ENCODE measurements around the gene GGNBP2. TPM values are rescaled to one million over a fixed set of nuclear protein-coding genes. Genes with fewer than 3 reads are reported as not detected.

The GGNBP2 gene
- total RNA-seq, 2 donors from 2014 or later: 97.7 to 151 TPM

GRCh38 chr17:36535669-36536081, 9.0 kb upstream of the GGNBP2 start:
- Mint-ChIP-seq H3K36me3 (peaks cover 43 to 54% of the 10 kb centered on the region in 2 donors), H3K27ac (peak overlapping the region; percentile 94 to 96)

GRCh38 chr17:36540696-36541095, 4.0 kb upstream of the GGNBP2 start:
- Mint-ChIP-seq H3K27ac (no peak overlapping the region), H3K36me3 (peaks cover 17 to 23% of the 10 kb centered on the region in 2 donors), H3K9me3 (no peaks in the 10 kb centered on the region)
- no peak for ATAC-seq
- DNase-seq (ENCODE audit: low spot score in 2 of 2): no peak

More at GRCh38 chr17:36535669-36536081, 9.0 kb upstream of the GGNBP2 start:
- no peak for DNase-seq (ENCODE audit: low spot score in 2 of 2)
- no peaks in the 10 kb centered on the region for H3K9me3 Mint-ChIP-seq
- no peak for ATAC-seq

DNA sequence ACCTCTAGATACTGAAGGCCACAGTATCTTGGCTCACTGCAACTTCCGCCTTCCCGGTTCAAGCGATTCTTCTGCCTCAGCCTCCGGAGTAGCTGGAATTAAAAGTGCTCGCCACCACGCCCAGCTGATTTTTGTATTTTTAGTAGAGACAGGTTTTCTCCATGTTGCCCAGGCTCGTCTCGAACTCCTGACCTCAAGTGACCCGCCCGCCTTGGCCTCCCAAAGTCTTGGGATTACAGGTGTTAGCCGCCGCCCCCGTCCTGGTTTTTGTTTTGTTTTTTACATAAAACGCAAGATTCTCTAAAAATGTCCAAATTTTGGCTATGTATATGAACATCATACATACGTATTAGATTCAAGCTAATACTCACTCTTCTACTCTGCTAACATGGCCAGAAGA, 2.0 kb upstream of the GGNBP2 start:
- Mint-ChIP-seq H3K36me3 (peaks cover 26% of the 10 kb centered on the region in 2 donors), H3K27ac (peak overlapping the region in 1 of 2 donors; percentile 9), H3K9me3 (no peaks in the 10 kb centered on the region)
- ATAC-seq (no peak), DNase-seq (ENCODE audit: low spot score in 2 of 2) (no peak)

DNA sequence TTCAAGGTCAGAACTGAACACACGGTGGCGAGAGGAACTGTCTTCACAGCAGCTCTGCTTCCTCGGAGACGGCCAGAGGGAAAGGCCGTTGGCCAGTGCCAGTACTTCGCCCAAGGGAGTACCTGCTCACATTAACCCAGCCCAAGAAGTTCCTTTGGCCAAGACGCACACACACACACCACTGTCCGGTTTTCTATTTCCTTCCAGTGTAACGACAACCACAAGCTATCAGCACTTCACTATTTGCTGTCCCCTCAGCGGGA, 744 bp upstream of the GGNBP2 start:
- peaks cover 23 to 27% of the 10 kb centered on the region in 2 donors for H3K36me3 Mint-ChIP-seq
- H3K27ac Mint-ChIP-seq: peak overlapping the region; percentile 95 to 99

GRCh38 chr17:36545077-36545464, 352 bp downstream of the GGNBP2 start:
- no peak for ATAC-seq
- no peaks in the 10 kb centered on the region for H3K9me3 Mint-ChIP-seq
- no peak for DNase-seq (ENCODE audit: low spot score in 2 of 2)
- peak overlapping the region; percentile 95 to 96 for H3K27ac Mint-ChIP-seq
- peaks cover 23% of the 10 kb centered on the region in 2 donors for H3K36me3 Mint-ChIP-seq

More for the DNA sequence above, 744 bp upstream of the GGNBP2 start:
- no peaks in the 10 kb centered on the region for H3K9me3 Mint-ChIP-seq
- ATAC-seq (no peak), DNase-seq (ENCODE audit: low spot score in 2 of 2) (no peak)

DNA sequence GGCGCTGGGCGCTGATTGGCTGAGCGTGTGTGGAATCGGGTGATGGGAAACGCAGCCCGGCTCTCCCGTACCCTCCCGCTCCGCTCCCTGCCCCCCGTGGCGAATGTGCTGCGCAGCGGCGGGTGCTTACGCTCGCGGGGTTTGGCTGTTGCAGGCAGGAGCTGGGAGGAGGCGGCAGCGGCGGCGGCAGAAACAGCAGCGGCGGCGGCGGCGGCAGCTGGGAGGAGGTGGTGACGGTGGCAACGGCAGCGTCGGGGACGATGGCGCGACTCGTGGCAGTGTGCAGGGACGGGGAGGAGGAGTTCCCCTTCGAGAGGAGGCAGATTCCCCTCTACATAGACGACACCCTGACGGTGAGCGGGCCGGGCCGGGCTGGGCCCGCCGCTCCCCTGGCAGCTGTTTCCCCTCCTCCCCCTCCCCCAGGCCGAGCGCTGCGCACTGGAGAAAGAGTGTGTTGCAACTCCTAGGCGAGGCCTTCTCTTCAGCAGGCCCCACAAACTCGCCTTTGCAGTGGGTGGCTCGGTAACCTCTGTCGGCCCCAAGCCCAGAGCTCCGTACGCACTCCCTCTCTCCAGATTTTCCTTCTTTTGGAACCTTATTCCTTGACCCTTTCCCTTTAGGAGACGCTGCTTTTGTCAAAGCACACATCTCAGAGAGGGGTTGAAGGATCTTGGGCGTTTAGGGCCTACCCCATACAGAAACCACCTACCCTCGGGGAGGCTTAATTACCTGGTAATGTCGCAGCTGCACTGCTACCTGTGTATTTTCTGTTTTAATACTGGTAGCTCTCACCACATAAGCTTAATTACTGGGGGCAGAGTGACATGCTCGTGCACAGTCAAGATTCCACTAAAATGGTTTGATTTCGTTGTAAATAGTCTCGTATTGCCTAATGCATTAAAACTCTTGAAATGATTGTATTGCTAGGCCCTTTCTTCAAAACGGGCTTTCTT, 1.0 kb downstream of the GGNBP2 start:
- H3K36me3 Mint-ChIP-seq: peaks cover 23% of the 10 kb centered on the region in 2 donors
- ATAC-seq (peak; percentile 71 to 87), DNase-seq (ENCODE audit: low spot score in 2 of 2) (peak; percentile 92 to 97)
- H3K27ac Mint-ChIP-seq: peak overlapping the region; percentile 95 to 96
- no peaks in the 10 kb centered on the region for H3K9me3 Mint-ChIP-seq

DNA sequence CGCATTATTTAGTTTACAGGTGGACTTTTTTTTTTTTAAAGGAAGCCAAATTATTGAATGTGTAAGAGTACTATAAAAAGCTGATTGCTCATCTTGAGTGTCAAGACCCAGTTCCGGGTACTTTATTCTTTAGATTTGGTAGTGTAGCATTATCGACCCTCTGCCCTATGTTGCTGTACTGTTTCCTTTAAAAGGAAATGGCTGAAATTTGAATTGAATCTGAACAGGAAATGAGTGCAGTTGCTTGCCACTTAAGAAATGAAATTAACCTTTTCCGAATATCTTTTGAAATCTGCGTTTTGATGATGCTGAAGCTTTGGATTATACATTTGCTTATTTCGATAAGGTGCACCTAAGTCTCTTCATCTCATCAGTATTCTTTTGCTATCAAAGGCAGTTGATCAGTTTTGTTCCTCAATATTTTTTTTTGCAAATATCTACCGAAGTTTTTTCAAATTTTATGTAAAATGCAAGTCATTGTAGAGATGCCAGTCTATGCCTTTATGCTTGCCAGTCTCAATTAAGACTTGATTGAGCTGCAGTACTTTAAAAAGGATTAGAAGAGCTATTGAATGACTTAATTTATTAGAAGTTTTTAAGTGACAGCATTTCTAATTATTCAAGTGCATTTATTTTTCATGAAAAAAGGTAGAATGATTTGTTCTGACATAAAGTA, 1.8 kb downstream of the GGNBP2 start:
- ATAC-seq: no peak
- peak overlapping the region; percentile 95 to 96 for H3K27ac Mint-ChIP-seq
- peaks cover 23% of the 10 kb centered on the region in 2 donors for H3K36me3 Mint-ChIP-seq
- DNase-seq (ENCODE audit: low spot score in 2 of 2): no peak
- no peaks in the 10 kb centered on the region for H3K9me3 Mint-ChIP-seq

- ATAC-seq (no peak), DNase-seq (ENCODE audit: low spot score in 2 of 2) (no peak)
- Mint-ChIP-seq H3K27ac (peak overlapping the region; percentile 88 to 95), H3K9me3 (no peaks in the 10 kb centered on the region), H3K36me3 (peaks cover 23% of the 10 kb centered on the region in 2 donors)
Measured at GRCh38 chr17:36547776-36548175, 3.1 kb downstream of the GGNBP2 start.

GRCh38 chr17:36550491-36551417, 6.0 kb downstream of the GGNBP2 start:
- peak overlapping the region in 1 of 2 donors; percentile 87 for H3K27ac Mint-ChIP-seq
- DNase-seq (ENCODE audit: low spot score in 2 of 2) (no peak), ATAC-seq (peak in 1 of 2 donors; percentile 47)
- no peaks in the 10 kb centered on the region for H3K9me3 Mint-ChIP-seq
- H3K36me3 Mint-ChIP-seq: peaks cover 14 to 32% of the 10 kb centered on the region in 2 donors

DNA sequence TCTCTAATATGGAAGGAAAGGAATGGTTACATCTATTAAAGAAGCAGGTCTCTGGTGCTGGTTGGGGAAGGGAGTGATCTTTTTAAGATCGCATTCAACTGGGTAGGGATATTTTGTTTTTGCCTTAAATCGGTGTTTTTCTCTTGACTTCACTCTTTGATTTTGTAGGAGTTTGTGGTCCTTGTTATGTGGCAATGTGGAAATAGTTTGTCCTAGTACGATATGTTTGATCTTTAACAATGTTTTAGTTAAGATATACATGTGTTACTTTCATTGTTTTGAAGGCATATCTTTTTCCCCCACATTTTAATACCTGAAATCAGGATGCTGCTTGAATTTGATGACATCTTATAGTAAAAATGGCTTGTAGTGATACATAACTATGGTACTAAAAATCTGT, 8.7 kb downstream of the GGNBP2 start:
- ATAC-seq (peak in 1 of 2 donors; percentile 36), DNase-seq (ENCODE audit: low spot score in 2 of 2) (no peak)
- peak overlapping the region in 1 of 2 donors; percentile 89 for H3K27ac Mint-ChIP-seq
- H3K36me3 Mint-ChIP-seq: peaks cover 10 to 27% of the 10 kb centered on the region in 2 donors
- no peaks in the 10 kb centered on the region for H3K9me3 Mint-ChIP-seq

DNA sequence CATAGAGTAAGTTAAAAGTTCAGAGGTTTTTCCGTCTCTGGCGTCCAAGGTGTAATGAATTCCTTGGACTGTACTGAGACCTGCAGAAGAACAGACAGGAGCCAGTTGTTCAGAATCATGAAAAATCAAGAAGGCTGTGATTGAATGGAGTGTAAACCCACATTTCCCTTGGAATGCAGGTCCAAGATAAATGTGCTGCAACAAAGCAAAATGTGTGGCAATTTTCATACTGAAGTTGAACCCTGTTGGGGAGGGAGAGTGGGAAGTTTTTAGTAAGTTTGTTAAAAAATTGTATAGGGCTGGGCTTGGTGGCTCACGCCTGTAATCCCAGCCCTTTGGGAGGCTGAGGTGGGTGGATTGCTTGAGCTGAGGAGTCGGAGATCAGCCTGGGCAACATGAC, 21.4 kb downstream of the GGNBP2 start:
- H3K9me3 Mint-ChIP-seq: no peaks in the 10 kb centered on the region
- no peak overlapping the region for H3K27ac Mint-ChIP-seq
- peaks cover 0 to 5% of the 10 kb centered on the region in 2 donors for H3K36me3 Mint-ChIP-seq
- DNase-seq (ENCODE audit: low spot score in 2 of 2): no peak
- no peak for ATAC-seq

DNA sequence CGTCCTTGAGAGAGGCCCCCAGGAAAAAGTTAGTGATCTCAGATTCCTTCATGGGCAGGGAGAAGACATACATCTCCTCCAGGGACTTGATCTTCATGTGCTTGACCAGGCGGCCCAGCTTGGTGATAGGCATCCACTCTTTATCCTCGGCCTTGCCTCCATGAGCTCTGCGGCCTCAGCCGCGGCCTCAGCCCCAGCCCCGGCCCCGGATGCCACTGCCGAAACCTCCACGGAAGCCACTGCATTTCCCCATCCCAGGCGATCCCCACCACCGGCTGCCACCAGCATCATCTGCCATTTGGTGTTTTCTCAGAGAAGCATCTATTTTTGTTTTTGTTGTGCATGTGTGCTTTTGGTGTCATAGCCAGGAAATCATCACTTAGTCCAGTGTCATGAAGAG, 30.3 kb downstream of the GGNBP2 start:
- Mint-ChIP-seq H3K9me3 (no peaks in the 10 kb centered on the region), H3K27ac (peak overlapping the region in 1 of 2 donors; percentile 15), H3K36me3 (peaks cover 9 to 14% of the 10 kb centered on the region in 2 donors)
- ATAC-seq (no peak), DNase-seq (ENCODE audit: low spot score in 2 of 2) (no peak)

GRCh38 chr17:36576793-36577192, 32.1 kb downstream of the GGNBP2 start:
- no peak overlapping the region for H3K27ac Mint-ChIP-seq

DNA sequence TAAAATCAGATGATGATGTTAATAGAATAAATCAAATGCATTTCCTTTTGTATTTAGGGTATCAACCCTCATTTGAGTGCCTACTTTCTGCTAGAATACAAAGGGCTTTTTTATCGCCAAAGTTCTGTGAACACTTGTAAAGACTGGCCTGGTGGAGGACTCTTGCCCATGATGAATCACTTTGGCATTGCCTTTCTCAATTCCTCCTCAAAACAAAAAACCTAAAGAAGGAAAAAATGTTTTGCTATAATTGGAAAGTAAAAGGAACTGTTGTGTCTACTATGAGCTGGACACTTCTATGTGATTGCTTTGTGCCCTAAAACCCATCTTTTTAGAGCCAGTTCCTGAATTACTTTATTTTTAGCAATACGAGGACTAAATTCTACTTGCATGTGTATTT, 34.0 kb downstream of the GGNBP2 start:
- no peak overlapping the region for H3K27ac Mint-ChIP-seq
- no peak for ATAC-seq
- H3K9me3 Mint-ChIP-seq: no peaks in the 10 kb centered on the region

More at GRCh38 chr17:36576793-36577192, 32.1 kb downstream of the GGNBP2 start:
- no peak for ATAC-seq
- no peak for DNase-seq (ENCODE audit: low spot score in 2 of 2)
- no peaks in the 10 kb centered on the region for H3K9me3 Mint-ChIP-seq
- H3K36me3 Mint-ChIP-seq: peaks cover 9 to 17% of the 10 kb centered on the region in 2 donors

GRCh38 chr17:36583787-36584186, 39.1 kb downstream of the GGNBP2 start:
- Mint-ChIP-seq H3K27ac (no peak overlapping the region), H3K9me3 (no peaks in the 10 kb centered on the region), H3K36me3 (peaks cover 14 to 30% of the 10 kb centered on the region in 2 donors)
- no peak for ATAC-seq
- DNase-seq (ENCODE audit: low spot score in 2 of 2): no peak

More for the DNA sequence above, 34.0 kb downstream of the GGNBP2 start:
- peaks cover 9 to 20% of the 10 kb centered on the region in 2 donors for H3K36me3 Mint-ChIP-seq
- DNase-seq (ENCODE audit: low spot score in 2 of 2): no peak

DNA sequence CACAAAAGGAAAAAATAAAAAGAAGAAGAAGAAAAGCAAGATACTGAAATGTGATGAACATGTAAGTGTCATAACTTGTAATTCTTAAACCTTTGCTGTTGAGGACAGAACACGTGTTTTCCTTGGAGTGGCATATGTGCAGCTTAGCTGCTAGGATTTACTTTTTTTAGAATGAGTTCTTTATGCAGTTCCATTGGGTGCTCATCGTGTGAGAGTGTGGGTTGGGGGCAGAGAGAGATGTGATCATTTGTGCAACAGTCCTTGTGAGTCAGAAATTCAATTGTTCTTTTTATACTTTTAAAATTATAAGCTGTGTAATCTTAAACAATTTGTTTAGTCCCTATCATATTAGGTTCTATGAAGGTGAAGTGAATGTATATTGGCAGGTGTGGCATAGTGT, 41.4 kb downstream of the GGNBP2 start:
- no peak overlapping the region for H3K27ac Mint-ChIP-seq
- H3K9me3 Mint-ChIP-seq: no peaks in the 10 kb centered on the region
- no peak for ATAC-seq
- peaks cover 6 to 14% of the 10 kb centered on the region in 2 donors for H3K36me3 Mint-ChIP-seq
- no peak for DNase-seq (ENCODE audit: low spot score in 2 of 2)

Data from activated naive CD4-positive, alpha-beta T cell treated with anti-CD3 and anti-CD28 coated beads, Interleukin-2, amount 50 U/mL, for 72 hours (primary cell).